Measurements from ENCODE around the gene CFAP45. TPM values are rescaled to one million over a fixed set of nuclear protein-coding genes. Genes with fewer than 3 reads are reported as not detected.

CFAP45 gene
- total and polyA plus RNA-seq, 2 of the 8 experiments (the other 6 are each of a cell fraction or from before 2014, with no cell fraction given), result 0.05 TPM; not detected in 1

GRCh38 chr1:159937054-159937750, 37.2 kb upstream of the CFAP45 start:
- 53% methylated on average over 4 of the region's 4 CpGs; no CpG with 5 or more reads in 1 of the 2 experiments for WGBS, 2 experiments (ENCODE audit: extremely low coverage in 1 of 2, insufficient coverage in 1 of 2, insufficient read length in 1 of 2, insufficient replicate concordance in 2 of 2, low coverage in 1 of 2, low lambda C conversion rate in 2 of 2, missing lambda C conversion rate in 1 of 2)
- TF ChIP-seq TBP (IDR thresholded peaks at IDR 0.05; ENCODE audit: low read depth, low read length) (no peak), RXRA (IDR thresholded peaks at IDR 0.05; ENCODE audit: insufficient read depth, low read depth, low read length) (no peak), CBX5 (IDR thresholded peaks at IDR 0.05; ENCODE audit: low read depth, low read length) (no peak)
- peak overlapping the region; percentile 73; the same call in 1 of the 2 replicates for H2BK5ac ChIP-seq (ENCODE audit: low read depth, low read length)
- no peak overlapping the region for H4K8ac ChIP-seq (ENCODE audit: extremely low read depth, insufficient read depth, low read length)
- H2BK12ac ChIP-seq (ENCODE audit: low read depth, low read length), result peak overlapping the region; percentile 80; the same call in 1 of the 2 replicates
- no peaks in the 10 kb centered on the region for H3K27me3 ChIP-seq (replicated peaks in 1 of 4; ENCODE audit: control insufficient read depth in 3 of 4, extremely low read depth in 1 of 4, insufficient read depth in 3 of 4, low read length in 3 of 4)
- H3K27ac ChIP-seq (ENCODE audit: low read depth, low read length), result no peak overlapping the region
- no peaks in the 10 kb centered on the region for H3K79me2 ChIP-seq (ENCODE audit: control insufficient read depth in 1 of 2, insufficient read depth in 2 of 2, low read length in 2 of 2)
- FAIRE-seq, result no peak
- peak overlapping the region; percentile 38; the same call in 1 of the 2 replicates for H3K18ac ChIP-seq (ENCODE audit: extremely low read depth, low read length)
- no peak overlapping the region; the same call in 1 of the 2 replicates for H2BK15ac ChIP-seq (ENCODE audit: low read length)
- H3K14ac ChIP-seq (ENCODE audit: insufficient read length), result no peak overlapping the region
- H3K79me1 ChIP-seq (ENCODE audit: low read depth, low read length), result no peaks in the 10 kb centered on the region
- DNase-seq (ENCODE audit: low read depth in 1 of 2, low spot score in 2 of 2), result no peak
- no peak overlapping the region for H2AFZ ChIP-seq (ENCODE audit: low read length)
- peak overlapping the region; percentile 86; the same call in 1 of the 2 replicates for H2BK20ac ChIP-seq (ENCODE audit: low read length)
- no peak overlapping the region for H3K23ac ChIP-seq (ENCODE audit: insufficient read length)
- H4K5ac ChIP-seq (ENCODE audit: insufficient read length, low read depth, low read length), result no peak overlapping the region
- H3K56ac ChIP-seq (replicated peaks; ENCODE audit: insufficient read length, low read depth, low read length), result no peak overlapping the region
- no peak overlapping the region for H4K91ac ChIP-seq (replicated peaks; ENCODE audit: insufficient read length, low read length)
- no peak overlapping the region for H3K9ac ChIP-seq (replicated peaks in 1 of 4; ENCODE audit: extremely low read depth in 1 of 4, low read depth in 3 of 4, low read length in 3 of 4)
- H2AK5ac ChIP-seq (ENCODE audit: low read depth, low read length), result no peak overlapping the region
- no peak overlapping the region for H3K4ac ChIP-seq (replicated peaks; ENCODE audit: insufficient read length, low read depth, low read length)
- H4K20me1 ChIP-seq (replicated peaks in 1 of 2; ENCODE audit: control insufficient read depth in 1 of 2, insufficient read depth in 2 of 2, low read length in 2 of 2), result no peaks in the 10 kb centered on the region
- H3K4me2 ChIP-seq (ENCODE audit: insufficient read depth in 1 of 2, low read depth in 2 of 2, low read length in 2 of 2), result peak overlapping the region; percentile 23 to 40; a peak in 2 of 4 replicates
- no peaks in the 10 kb centered on the region for H3K9me3 ChIP-seq (ENCODE audit: insufficient read depth in 2 of 2, low read depth in 1 of 2, low read length in 1 of 2)
- ChIA-PET CTCF (ENCODE audit: partially characterized antibody) (interaction anchor here (0.9 to 35.5 kb wide), 22 partner anchors 12 to 156 kb away, joined by 3 to 696 read pairs (median 8); partner anchors contain the start of genes DUSP23, FCRL6, IGSF9 and SLAMF9), POLR2A (ENCODE audit: partially characterized antibody) (interaction anchor here (0.8 to 6.0 kb wide), 4 partner anchors 8 to 68 kb away, joined by 3 to 41 read pairs (median 16); partner anchors contain the start of genes IGSF9 and TAGLN2)
- H3K4me3 ChIP-seq (ENCODE audit: extremely low read depth in 1 of 4, insufficient read depth in 2 of 4, low read depth in 3 of 4, low read length in 4 of 4), result no peak overlapping the region; a peak in 1 of 8 replicates
- peaks cover 3 to 21% (median 13%) of the 10 kb centered on the region in 4 experiments; a peak in 7 of 8 replicates for H3K36me3 ChIP-seq (ENCODE audit: control insufficient read depth in 2 of 4, insufficient read depth in 4 of 4, low read length in 3 of 4)
- no peak overlapping the region for H2BK120ac ChIP-seq (replicated peaks; ENCODE audit: low read depth, low read length)
- no peaks in the 10 kb centered on the region for H3K23me2 ChIP-seq (ENCODE audit: low read depth, low read length)
- H3K4me1 ChIP-seq (replicated peaks in 1 of 4; ENCODE audit: control insufficient read depth in 3 of 4, insufficient read depth in 4 of 4, low read length in 3 of 4), result peaks cover 0 to 17% (median 11%) of the 10 kb centered on the region in 4 experiments; a peak in 6 of 7 replicates

Measured in H1 (cell line).